Activated T-helper 2 cell treated with anti-CD3 and anti-CD28 coated beads, Interferon-gamma antibody, Interleukin-2, Interleukin-4, amounts not matched to agents 10 μg/mL and 5 μg/mL and 100 μg/mL, durations not matched to agents 14 hours and 24 hours and 36 hours (primary cell): Measurements from ENCODE around the gene PPM1J. TPM values are rescaled to one million over a fixed set of nuclear protein-coding genes. Genes with fewer than 3 reads are reported as not detected.

Source experiments
- DNase-seq: peaks from one replicate; pipeline ENCODE4 v3.0.0; 2021; ENCODE audit warnings: low spot score
- H3K27ac Mint-ChIP-seq: one replicate; pipeline ENCODE4 v1.8.0; 2021; ENCODE audit warnings: mixed read lengths
- H3K27me3 Mint-ChIP-seq: one replicate; pipeline ENCODE4 v1.8.0; 2021; ENCODE audit warnings: low read depth, mixed read lengths
- H3K36me3 Mint-ChIP-seq: one replicate; pipeline ENCODE4 v1.8.0; 2021; ENCODE audit warnings: low read depth, mixed read lengths
- H3K4me1 Mint-ChIP-seq: one replicate; pipeline ENCODE4 v1.8.0; 2021; ENCODE audit warnings: low read depth, mixed read lengths
- H3K4me3 Mint-ChIP-seq: one replicate; pipeline ENCODE4 v1.8.0; 2021; ENCODE audit warnings: low read depth, mild to moderate bottlenecking, moderate library complexity, mixed read lengths
- H3K9me3 Mint-ChIP-seq: one replicate; pipeline ENCODE4 v1.8.0; 2021; ENCODE audit warnings: mixed read lengths
- intact Hi-C: fragments of 100-400 bp; cut with micrococcal nuclease; formaldehyde crosslinking; loops from one replicate; pipeline ENCODE4 v1.15.1; 2023
- total RNA-seq: library from RNA; stranded (reverse); gene quantifications from 2 replicates; pipeline ENCODE4 v1.2.3, GENCODE V29; 2022

PPM1J gene
- total RNA-seq, 1 donor from 2014 or later = 0.59 TPM

DNA sequence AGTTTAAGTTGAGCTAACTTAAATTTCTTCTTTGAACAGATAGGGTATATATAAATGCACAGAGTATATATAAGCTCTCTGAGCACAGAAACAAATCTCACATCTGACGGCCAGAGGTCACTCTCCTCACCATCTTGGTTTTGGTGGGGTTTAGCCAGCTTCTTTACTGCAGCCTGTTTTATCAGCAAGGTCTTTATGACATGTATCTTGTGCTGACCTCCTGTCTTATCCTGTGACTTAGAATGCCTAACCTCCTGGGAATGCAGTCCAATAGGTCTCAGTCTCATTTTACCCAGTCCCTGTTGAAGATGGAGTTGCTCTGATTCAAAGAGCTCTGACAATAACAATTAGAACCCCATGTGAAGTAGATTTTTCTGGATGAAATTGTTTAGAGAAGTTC is 42.3 kb downstream of the PPM1J start:
- peaks cover 43% of the 10 kb centered on the region for H3K4me1 Mint-ChIP-seq
- no peaks in the 10 kb centered on the region for H3K9me3 Mint-ChIP-seq
- no peak for DNase-seq
- H3K27ac Mint-ChIP-seq = peak overlapping the region; percentile 11
- H3K36me3 Mint-ChIP-seq = peaks cover 67% of the 10 kb centered on the region
- H3K27me3 Mint-ChIP-seq = no peaks in the 10 kb centered on the region
- intact Hi-C loops = no loop called here
- peak overlapping the region; percentile 60 for H3K4me3 Mint-ChIP-seq

- H3K27ac Mint-ChIP-seq = no peak overlapping the region
- H3K27me3 Mint-ChIP-seq = no peaks in the 10 kb centered on the region
- H3K4me1 Mint-ChIP-seq = peaks cover 44% of the 10 kb centered on the region
Observed at GRCh38 chr1:112672009-112672408, 43.1 kb downstream of the PPM1J start.

DNA sequence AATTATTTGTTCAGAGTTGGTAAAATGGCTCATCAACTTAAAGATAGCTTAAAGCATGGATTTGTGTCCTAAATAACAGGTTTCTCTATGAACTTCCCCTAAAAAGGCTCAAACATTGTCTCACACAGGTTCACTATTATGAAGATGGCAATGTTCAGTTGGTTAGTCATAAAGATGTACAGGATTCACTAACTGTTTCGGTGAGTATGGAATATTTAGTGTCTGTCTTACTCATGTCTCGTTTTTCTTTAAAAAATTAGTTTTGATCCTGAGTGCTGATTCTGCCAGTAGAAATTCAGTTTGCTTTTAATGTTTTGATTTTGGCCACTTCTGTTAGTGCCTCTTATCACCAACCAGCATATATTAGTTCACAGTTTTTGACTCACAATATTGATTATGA is 48.2 kb downstream of the PPM1J start:
- H3K4me3 Mint-ChIP-seq = no peak overlapping the region
- intact Hi-C loops = no loop called here
- no peak for DNase-seq
- peaks cover 27% of the 10 kb centered on the region for H3K4me1 Mint-ChIP-seq
- H3K27me3 Mint-ChIP-seq = no peaks in the 10 kb centered on the region
- no peaks in the 10 kb centered on the region for H3K9me3 Mint-ChIP-seq
- peaks cover 93% of the 10 kb centered on the region for H3K36me3 Mint-ChIP-seq
- H3K27ac Mint-ChIP-seq = peak overlapping the region; percentile 54

More at GRCh38 chr1:112672009-112672408, 43.1 kb downstream of the PPM1J start:
- no peaks in the 10 kb centered on the region for H3K9me3 Mint-ChIP-seq
- no peak overlapping the region for H3K4me3 Mint-ChIP-seq
- DNase-seq = no peak
- intact Hi-C loops = no loop called here
- H3K36me3 Mint-ChIP-seq = peaks cover 76% of the 10 kb centered on the region

- DNase-seq = no peak
- Mint-ChIP-seq H3K36me3 (peaks cover 93% of the 10 kb centered on the region), H3K4me1 (peaks cover 27% of the 10 kb centered on the region), H3K27ac (peak overlapping the region; percentile 25), H3K9me3 (no peaks in the 10 kb centered on the region), H3K27me3 (no peaks in the 10 kb centered on the region), H3K4me3 (no peak overlapping the region)
- intact Hi-C loops = no loop called here
Observed at GRCh38 chr1:112665857-112666256, 49.3 kb downstream of the PPM1J start.

Other genes starting within 250 kb of the PPM1J start
- 0.16 TPM in 1 of 2 replicates, not detected in the other for gene WNT2B, start 206.4 kb downstream of the PPM1J start, total RNA-seq
- gene ST7L, start 96.2 kb downstream of the PPM1J start, total RNA-seq = 15.3 and 15.4 TPM in 2 replicates
- 260 and 269 TPM in 2 replicates for gene CAPZA1, start 95.5 kb downstream of the PPM1J start, total RNA-seq
- 64.5 and 68.1 TPM in 2 replicates for gene MOV10, start 40.7 kb downstream of the PPM1J start, total RNA-seq
- 68.7 and 74.7 TPM in 2 replicates for gene RHOC, start 8.2 kb downstream of the PPM1J start, total RNA-seq
- gene SLC16A1, start 240.9 kb upstream of the PPM1J start, total RNA-seq = 75.8 and 77.1 TPM in 2 replicates